ENCODE measurements around the gene TMEM151B. TPM values are rescaled to one million over a fixed set of nuclear protein-coding genes. Genes with fewer than 3 reads are reported as not detected.

TMEM151B gene
- total RNA-seq, 1 donor from 2014 or later, result not detected

DNA sequence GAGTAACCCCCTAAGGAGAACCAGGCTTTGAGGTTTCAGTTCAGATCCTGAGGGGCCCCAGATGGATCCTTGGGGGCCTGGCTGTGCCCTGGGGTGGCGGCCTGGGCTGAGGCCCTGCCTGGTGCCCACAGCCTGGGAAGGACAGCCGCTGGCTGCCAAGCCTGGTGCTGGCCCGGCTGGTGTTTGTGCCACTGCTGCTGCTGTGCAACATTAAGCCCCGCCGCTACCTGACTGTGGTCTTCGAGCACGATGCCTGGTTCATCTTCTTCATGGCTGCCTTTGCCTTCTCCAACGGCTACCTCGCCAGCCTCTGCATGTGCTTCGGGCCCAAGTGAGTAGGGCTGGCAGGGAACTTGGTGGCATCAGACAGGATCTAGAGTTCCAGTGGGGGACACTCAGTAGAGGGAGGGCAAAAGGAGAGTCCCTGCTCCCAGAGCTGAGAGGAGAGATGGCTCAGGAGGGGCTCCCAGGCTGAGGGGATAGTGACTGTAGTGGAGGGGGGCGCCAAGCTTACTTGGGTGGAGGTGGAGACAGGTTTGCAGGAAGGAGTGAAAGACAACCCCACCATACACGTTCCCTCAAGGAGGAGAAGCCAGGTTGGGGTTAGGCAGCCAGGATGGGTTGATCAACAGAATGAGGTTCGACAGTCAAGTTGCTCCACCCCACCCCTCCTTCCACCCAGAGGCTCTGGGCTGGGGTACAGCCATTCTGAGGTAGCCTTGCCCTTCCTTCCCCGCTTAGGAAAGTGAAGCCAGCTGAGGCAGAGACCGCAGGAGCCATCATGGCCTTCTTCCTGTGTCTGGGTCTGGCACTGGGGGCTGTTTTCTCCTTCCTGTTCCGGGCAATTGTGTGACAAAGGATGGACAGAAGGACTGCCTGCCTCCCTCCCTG lies 37.3 kb upstream of the TMEM151B start:
- DNase-seq (ENCODE audit: low spot score), result no peak

DNA sequence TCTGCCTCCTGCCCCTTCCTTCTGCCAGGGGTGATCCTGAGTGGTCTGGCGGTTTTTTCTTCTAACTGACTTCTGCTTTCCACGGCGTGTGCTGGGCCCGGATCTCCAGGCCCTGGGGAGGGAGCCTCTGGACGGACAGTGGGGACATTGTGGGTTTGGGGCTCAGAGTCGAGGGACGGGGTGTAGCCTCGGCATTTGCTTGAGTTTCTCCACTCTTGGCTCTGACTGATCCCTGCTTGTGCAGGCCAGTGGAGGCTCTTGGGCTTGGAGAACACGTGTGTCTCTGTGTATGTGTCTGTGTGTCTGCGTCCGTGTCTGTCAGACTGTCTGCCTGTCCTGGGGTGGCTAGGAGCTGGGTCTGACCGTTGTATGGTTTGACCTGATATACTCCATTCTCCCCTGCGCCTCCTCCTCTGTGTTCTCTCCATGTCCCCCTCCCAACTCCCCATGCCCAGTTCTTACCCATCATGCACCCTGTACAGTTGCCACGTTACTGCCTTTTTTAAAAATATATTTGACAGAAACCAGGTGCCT lies 36.6 kb upstream of the TMEM151B start:
- no peak for DNase-seq (ENCODE audit: low spot score)

DNA sequence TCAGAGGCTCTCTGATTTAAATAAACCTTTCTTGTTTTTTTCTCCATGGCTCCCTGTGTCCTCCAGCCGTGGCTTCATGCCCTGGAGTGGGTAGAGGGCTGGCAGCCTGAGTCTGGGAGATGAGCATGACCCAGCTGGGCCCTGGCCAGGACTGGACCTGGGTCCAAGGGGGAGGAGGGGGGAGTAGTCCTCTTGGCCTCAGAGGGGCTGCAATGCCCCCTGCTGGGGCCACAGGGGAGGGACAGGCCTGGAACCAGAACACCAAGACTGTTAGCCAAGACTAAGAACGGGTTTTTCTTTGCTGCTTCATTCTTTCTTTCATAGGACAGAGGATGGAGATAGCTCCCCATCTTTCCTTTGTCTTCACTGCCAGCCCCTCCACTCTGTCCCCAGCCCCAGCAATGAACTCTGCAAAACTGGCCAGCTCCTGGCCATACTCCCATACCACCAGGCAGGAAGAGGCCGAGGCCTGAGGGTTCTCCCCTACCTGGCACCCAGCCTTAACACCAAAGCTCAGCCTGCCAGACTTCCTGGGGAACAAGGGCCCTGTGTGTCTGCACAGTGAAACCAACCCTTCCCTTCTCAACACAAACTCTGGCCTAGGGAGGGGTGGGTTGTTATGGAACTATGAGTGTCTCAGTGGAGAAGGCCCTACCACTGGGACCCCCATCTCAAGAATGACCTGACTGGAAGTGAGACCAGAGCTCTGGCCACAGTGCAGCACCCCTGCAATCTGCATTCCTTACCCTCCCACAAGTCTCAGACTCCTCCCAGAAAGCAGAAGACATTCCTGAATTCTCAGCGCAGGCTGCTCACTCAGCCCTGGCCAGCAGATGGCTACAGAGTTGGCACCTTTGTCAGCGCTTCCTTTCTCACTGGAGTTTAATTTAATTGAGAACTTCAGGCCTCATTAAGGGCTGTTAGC lies 35.9 kb upstream of the TMEM151B start:
- no peak for DNase-seq (ENCODE audit: low spot score)

DNA sequence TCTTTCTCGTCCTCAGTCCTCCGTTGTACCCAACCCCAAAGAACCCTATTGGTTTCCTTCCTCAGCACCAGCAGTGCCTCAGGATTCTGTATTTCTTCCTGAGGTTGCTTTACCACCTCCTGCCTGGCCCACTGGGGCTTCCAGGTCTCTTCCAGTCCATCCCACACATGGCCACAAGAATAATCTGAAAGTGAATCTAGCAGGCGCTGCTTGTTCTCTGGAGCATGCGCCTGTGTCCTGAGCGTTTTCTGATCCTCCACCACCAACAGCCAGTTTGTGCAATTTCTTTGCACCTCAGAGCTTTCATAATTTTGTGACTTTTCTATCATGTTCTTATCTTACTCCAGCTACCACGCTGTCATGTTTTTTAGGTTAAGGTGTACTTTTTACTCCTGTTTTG lies 35.0 kb upstream of the TMEM151B start:
- no peak for DNase-seq (ENCODE audit: low spot score)

DNA sequence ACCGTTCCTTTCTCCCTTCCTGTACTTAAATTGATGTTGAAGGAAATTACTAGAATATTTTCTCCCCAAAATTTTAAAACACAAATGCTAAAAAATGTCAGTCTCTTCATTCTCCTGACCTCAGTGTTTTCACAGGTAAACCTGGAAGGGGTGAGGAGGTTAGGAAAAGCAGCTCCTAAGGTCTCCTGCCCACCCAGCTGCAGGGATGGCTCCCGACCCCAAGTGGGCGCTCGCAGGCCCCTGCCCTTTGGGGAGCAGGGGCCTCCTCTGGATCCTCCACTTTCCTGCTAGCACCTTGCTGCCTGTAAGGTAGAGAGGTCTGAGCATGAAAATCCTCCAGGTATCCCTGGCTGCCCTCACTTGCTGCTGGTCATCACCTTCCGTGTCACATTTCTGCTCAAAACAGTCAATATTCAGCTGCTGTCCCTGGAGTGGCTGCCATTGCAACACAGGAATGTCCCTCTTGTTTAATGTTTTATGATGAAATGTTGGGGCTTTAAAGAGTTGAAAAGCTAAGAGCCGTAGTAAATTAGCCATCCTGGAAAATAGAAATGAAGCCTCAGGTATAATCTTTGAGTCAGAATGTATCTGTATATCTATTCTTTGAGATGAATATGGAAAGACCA lies 34.2 kb upstream of the TMEM151B start:
- DNase-seq (ENCODE audit: low spot score), result no peak

DNA sequence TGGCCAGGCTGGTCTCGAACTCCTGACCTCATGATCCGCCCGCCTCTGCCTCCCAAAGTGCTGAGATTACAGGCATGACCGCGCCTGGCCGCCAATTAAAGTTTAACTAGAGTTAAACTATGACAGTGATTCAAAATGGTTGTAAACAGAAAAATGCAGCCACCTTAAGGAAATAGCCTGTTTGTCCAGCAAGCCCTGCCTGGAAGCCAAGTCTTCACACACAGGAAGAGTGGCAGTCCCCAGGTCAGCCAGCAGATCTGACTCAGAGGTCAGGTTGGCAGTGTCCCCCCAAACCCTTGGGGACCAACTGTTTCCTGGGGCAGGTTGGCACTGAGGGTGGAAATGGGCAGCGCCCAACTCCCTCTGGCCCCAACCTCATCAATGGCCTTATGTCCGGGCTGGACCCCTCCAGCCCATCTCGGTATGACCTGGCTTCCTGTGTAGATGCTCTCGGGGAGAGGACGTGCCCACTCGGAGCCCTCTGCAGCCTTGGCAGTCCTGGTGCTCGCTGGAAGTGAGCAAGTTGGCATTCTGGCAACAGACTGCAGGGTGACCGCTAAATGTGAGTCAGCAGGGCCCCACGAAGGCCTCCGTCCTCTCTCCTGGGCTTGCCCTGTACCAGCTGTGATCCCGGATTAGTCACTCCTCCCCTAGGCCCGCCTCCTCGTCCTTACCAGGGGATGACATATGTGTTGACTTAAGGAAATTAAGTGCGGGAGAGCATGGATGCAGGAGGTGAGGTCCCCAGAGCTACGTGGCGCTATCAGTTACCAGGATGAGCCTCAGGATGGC lies 33.0 kb upstream of the TMEM151B start:
- peak; percentile 95 for DNase-seq (ENCODE audit: low spot score)

DNA sequence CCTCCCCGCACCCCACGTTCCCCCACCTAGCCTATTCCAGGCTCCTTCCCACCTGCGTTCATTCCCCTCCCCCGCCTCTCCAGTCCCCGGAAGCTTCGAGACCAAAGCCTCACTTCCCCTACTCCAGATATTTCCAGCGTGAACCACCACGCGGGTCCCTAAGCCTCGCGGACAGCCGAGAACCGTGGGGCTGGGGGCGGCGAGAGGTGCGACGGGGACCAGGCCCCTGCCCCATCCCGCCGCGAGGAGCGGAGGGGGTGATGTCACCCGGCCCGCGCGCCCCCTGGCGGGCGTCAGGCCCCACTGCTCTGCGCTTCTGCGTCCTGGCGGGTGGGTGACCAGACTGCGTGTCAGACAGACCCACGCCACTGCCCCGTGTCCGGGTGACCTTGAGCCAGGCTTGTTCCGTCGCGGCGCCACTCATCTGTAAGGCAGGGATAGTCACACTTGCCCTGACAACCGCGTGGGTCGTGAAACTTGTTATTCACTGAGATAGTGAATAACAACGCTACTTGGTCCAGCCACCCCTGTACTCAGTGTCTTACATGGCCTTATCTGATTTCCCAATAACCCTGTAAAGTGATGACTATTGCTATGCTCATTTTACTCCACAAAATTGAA lies 32.3 kb upstream of the TMEM151B start:
- DNase-seq (ENCODE audit: low spot score), result peak; percentile 95

DNA sequence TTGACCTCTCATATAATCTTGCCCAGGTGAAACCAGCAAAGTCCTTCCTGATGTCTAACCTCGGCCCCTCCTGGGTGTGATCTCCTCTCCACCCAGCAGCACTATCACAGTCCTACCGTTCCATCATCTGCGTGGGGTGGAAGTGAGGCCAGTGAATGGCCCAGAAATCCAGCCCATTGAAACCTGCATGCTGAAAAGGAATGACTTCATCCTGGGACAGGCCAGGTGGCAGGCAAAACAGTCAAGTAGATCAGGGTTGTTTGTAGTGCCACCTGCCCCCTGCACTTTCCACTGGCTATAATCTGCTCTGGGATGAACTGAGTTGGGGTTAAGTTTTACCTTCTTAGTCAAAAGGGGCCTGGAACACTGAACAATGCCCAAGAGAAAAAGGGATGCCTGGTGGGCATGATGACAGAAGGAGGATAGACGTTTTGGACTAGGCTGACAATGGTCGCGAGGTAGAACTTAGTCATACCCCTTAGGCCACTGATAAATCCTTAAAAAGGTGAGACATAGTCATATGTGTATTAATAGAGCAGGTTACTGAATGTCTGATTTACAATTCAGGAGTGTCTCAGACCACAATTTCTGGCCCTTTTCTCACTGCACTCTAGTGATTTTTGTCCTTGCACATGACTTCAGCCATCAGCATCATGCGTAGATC lies 31.4 kb upstream of the TMEM151B start:
- DNase-seq (ENCODE audit: low spot score), result no peak

DNA sequence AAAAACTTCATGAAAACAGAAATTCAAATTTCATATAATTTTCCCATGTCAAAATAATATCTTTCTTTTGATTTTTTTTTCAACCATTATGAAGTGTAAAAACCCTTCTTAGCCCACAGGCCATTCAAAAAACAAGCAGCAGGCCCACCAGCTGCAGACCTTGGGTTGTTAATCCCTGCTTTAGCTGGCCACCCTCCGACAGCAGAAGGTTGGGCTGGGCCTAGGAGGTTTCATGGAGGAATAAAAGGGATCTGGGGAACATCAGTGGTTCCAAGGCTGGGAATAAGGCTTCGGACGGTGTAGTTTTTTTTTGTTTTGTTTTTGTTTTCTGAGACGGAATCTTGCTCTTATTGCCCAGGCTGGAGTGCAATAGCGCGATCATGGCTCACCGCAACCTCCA lies 26.9 kb upstream of the TMEM151B start:
- DNase-seq (ENCODE audit: low spot score), result no peak

DNA sequence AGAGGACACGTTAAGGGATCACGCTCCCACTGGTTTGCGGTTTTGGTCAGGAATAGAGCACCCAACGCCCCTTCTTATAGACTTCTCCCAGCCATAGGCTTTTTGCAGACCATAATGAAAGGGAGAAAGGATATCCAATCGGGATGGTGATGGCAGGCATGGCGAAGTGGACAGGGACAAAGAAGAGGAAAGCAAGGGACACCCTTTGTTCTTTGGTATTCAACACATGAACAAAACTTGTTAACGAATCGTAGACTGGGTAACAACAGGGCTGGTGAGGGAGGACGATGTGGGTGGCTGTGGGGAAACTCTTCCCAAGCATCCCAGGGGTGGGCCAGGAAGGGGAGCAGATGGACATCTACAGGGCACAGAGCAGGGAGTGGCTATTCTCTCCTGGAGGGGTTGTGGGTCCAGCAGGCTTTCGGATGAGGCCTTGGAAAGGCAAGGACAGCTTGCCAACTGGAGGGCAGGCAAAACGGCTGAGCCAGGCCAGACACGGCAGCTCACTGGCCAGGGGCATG lies 24.8 kb upstream of the TMEM151B start:
- no peak for DNase-seq (ENCODE audit: low spot score)

DNA sequence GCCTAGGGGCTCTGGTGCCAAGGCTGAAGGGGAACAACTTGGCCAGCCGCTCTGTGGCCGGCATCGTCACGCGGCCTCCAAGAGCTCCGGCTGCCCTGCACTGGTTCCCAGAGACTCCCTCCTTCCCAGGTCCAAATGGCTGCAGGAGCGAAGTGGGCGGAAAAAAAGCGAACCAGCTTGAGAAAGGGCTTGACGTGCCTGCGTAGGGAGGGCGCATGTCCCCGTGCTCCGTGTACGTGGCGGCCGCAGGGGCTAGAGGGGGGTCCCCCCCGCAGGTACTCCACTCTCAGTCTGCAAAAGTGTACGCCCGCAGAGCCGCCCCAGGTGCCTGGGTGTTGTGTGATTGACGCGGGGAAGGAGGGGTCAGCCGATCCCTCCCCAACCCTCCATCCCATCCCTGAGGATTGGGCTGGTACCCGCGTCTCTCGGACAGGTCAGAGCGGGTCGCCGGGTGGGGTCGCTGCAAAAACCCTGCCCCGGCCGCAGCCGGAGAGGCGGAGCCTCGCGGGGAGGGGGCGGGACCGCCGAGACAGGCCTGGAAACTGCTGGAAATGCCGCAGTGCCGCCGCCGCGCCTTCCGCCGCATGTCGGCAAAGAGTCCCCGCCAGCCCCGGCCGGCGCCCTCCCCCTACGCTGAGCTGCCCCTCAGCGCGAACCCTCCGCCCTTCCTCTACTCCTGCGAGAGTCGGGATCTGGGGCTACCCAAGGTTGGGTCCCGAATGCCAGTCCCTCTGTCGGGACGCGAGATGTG lies 24.2 kb upstream of the TMEM151B start:
- DNase-seq (ENCODE audit: low spot score), result peak; percentile 97

DNA sequence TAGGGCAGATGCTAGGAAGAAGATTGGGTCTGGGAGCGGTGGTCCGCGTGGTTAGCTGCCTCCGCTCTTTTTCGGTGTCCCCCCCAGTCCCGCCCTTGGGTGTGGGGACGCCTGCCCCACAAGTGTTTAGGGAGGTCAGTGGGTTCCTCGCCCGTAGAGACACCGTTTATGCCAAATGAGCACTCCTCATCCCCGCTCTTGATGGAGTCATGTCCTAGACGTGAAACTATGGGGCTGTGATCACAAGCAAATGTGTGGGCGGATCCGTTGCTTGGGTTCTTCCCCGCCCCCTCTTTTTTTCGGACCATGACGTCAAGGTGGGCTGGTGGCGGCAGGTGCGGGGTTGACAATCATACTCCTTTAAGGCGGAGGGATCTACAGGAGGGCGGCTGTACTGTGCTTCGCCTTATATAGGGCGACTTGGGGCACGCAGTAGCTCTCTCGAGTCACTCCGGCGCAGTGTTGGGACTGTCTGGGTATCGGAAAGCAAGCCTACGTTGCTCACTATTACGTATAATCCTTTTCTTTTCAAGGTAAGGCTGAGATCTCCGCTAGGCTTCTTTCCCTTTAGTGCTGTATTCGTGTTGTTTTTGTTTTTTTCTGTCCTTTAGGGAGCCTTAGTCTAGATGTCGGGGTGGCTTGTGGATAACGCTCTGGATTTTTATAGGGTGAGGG lies 23.4 kb upstream of the TMEM151B start, which contains the start of gene HSP90AB1:
TSS of gene HSP90AB1 (plus strand) at position 439 of the 675 bp plus-strand sequence. CDS start 1,529 bp downstream, outside the sequence.
- DNase-seq (ENCODE audit: low spot score), result peak; percentile 95

DNA sequence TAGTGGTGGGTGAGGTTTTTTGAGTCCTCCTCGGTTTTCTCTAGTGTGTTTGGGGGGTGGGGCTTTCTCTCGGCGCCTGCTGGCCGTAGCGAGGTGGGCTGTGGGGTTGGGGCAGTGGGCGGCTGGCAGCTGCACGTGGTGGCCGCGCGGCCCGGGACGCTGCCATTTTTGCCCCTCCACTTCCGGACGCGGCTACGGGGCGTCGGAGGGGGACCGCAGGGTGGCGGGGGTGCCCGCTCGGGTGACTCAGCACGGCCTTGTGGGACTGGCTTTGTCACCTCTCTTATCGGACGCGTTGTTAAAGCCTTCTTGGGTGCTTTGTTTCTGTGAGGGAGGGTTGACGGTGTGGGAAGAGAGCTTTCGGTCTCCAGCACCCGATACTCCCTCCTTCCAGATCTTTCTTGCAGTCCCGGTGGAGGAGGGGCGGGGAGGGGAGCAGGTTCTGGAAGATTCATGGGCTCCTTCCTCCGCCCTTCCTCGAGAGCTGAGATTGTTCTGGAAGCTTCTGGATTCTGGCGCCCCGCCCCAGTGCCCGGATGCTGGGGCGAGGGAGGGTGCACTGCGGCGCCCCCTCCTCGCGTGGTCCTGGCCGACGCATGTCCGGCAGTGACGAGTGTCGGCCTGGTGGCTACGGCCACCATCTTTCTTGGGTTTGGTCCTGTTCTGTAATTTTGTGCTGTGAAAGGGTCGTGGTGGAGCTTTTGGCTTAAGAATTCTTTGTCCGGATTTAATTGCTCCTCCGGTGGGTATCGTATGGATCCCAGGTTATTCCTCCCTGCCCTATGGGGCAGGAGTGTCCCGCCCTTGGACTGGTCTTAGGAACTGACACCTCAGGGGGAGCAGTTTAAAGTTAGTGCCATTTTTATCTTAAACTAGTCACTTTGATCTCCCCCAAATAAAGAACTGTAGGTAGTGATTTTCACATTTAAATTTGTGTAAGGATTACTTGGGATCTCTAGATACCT lies 22.6 kb upstream of the TMEM151B start:
- DNase-seq (ENCODE audit: low spot score), result peak; percentile 94

DNA sequence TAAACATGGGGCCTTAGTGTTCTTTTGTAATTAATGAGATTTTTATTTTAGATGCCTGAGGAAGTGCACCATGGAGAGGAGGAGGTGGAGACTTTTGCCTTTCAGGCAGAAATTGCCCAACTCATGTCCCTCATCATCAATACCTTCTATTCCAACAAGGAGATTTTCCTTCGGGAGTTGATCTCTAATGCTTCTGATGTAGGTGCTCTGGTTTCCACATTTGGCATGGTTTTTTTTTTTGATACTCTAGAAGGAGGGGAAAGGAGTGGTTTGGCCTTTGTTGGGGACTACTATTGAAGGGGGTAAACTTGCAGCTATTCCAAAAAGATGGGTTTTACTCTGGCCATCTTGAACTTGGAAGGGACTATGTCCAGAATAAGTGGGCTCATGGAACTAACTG lies 21.7 kb upstream of the TMEM151B start:
- no peak for DNase-seq (ENCODE audit: low spot score)

DNA sequence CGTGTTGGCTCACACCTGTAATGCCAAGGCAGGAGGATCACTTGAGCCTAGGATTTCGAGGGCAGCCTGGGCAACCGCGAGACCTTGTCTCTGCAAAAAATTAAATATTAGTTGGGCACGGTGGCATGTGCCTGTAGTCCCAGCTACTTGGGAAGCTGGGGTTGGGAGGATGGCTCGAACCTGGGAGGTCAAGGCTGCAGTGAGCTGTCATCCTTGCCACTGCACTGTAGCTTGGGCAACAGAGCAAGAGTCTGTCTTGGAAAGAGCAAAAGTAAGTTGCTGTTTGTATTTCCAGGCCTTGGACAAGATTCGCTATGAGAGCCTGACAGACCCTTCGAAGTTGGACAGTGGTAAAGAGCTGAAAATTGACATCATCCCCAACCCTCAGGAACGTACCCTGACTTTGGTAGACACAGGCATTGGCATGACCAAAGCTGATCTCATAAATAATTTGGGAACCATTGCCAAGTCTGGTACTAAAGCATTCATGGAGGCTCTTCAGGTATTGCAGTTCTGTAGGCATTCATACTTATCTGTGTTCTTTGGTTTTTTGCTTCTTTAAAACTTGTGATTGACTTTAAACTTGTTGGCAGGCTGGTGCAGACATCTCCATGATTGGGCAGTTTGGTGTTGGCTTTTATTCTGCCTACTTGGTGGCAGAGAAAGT lies 21.0 kb upstream of the TMEM151B start:
- no peak for DNase-seq (ENCODE audit: low spot score)

Measured in mesenteric fat pad (tissue), 1 donor.